Tibial artery (tissue), 4 donors: ENCODE measurements around the gene CLRN2.

ENCODE experiments used
- DNase-seq, 2 donors: peaks; one replicate each; pipeline ENCODE4 v3.0.0-alpha.2; 2019
- H3K27ac ChIP-seq, 2 donors: fragments of 200-600 bp; sonication (generic) in 1 of 2; 1 replicate in 1 of 2; 2 replicates in 1 of 2; pipeline ENCODE4 v1.5.1; 2018 to 2019; ENCODE audit warnings: mild to moderate bottlenecking in 1 of 2
- H3K27me3 ChIP-seq, 2 donors: fragments of 200-600 bp; sonication (generic) in 1 of 2; one replicate each; pipeline versions ENCODE4 v1.5.1 to v1.6.0; 2016 to 2019
- H3K36me3 ChIP-seq, 3 donors: fragments of 200-600 bp; sonication (generic) in 2 of 3; one replicate each; pipeline ENCODE4 v1.5.1; 2016 to 2019; ENCODE audit warnings: mild to moderate bottlenecking in 2 of 3
- H3K4me1 ChIP-seq, 4 donors: fragments of 200-600 bp; sonication (generic) in 2 of 4; 1 replicate in 3 of 4; 2 replicates in 1 of 4; pipeline ENCODE4 v1.5.1; 2016 to 2019
- H3K4me3 ChIP-seq, 2 donors: fragments of 200-600 bp; sonication (generic) in 1 of 2; 1 replicate in 1 of 2; 2 replicates in 1 of 2; pipeline ENCODE4 v1.5.1; 2018 to 2019; ENCODE audit warnings: mild to moderate bottlenecking in 2 of 2
- H3K9me3 ChIP-seq, 3 donors: fragments of 200-600 bp; sonication (generic) in 1 of 3; one replicate each; pipeline ENCODE4 v1.5.1; 2016 to 2019
- intact Hi-C: fragments of 100-400 bp; cut with DNase I; formaldehyde crosslinking; loops from one replicate; pipeline ENCODE4 v1.15.0; 2023; ENCODE audit warnings: low total_unique reads
- TF ChIP-seq, protein P1 (sequence below), 2 experiments: fragments of 200-600 bp in 1 of 2; fragments of 450-650 bp in 1 of 2; IDR thresholded peaks; one replicate each; pipeline ENCODE4 v1.5.1; 2017 to 2019; ENCODE audit warnings: antibody characterized with exemption in 2 of 2, mild to moderate bottlenecking in 1 of 2, moderate library complexity in 1 of 2

Gene CLRN2

GRCh38 chr4:17489721-17490120, 25.2 kb upstream of the CLRN2 start:
- Histone ChIP-seq H3K4me1 (peaks cover 0 to 6% (median 2%) of the 10 kb centered on the region in 4 donors), H3K36me3 (peaks cover 44 to 92% (median 56%) of the 10 kb centered on the region in 3 donors)

DNA sequence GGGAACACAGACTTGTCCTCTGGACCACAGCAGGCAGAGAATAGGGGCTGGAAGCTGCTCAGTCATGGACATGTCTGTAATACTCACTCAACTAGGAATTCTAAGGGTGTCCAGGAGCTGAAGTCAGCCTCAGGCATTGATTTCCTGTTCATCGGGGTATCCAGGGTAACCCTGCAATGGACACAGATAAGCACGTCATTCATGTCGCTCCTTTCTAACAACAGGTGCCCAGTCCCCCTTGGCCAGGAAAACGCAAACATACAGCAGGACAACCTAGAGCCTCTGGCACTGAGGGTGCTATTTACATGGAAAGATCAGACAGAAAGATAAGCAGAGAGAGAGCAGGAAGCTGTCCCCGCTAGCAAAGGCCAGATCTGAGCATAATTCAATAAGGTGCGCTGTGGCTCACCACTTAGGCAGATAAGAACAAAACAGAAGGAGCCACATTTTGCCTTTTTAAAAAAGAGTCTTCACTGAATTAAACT, 24.3 kb upstream of the CLRN2 start:
- peaks cover 52 to 92% (median 57%) of the 10 kb centered on the region in 3 donors for H3K36me3 ChIP-seq
- no peak overlapping the region for H3K4me3 ChIP-seq
- H3K9me3 ChIP-seq, result no peaks in the 10 kb centered on the region
- H3K4me1 ChIP-seq, result peaks cover 0 to 6% (median 2%) of the 10 kb centered on the region in 4 donors
- H3K27me3 ChIP-seq, result no peaks in the 10 kb centered on the region
- DNase-seq, result no peak
- TF ChIP-seq, protein P1, sequence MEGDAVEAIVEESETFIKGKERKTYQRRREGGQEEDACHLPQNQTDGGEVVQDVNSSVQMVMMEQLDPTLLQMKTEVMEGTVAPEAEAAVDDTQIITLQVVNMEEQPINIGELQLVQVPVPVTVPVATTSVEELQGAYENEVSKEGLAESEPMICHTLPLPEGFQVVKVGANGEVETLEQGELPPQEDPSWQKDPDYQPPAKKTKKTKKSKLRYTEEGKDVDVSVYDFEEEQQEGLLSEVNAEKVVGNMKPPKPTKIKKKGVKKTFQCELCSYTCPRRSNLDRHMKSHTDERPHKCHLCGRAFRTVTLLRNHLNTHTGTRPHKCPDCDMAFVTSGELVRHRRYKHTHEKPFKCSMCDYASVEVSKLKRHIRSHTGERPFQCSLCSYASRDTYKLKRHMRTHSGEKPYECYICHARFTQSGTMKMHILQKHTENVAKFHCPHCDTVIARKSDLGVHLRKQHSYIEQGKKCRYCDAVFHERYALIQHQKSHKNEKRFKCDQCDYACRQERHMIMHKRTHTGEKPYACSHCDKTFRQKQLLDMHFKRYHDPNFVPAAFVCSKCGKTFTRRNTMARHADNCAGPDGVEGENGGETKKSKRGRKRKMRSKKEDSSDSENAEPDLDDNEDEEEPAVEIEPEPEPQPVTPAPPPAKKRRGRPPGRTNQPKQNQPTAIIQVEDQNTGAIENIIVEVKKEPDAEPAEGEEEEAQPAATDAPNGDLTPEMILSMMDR (IDR thresholded peaks at IDR 0.05), result no peak
- no peak overlapping the region for H3K27ac ChIP-seq
- intact Hi-C loops, result no loop called here

More at GRCh38 chr4:17489721-17490120, 25.2 kb upstream of the CLRN2 start:
- TF ChIP-seq, protein P1 (IDR thresholded peaks at IDR 0.05), result no peak
- DNase-seq, result no peak
- no peak overlapping the region for H3K4me3 ChIP-seq
- no peaks in the 10 kb centered on the region for H3K27me3 ChIP-seq
- intact Hi-C loops, result no loop called here
- H3K27ac ChIP-seq, result no peak overlapping the region
- no peaks in the 10 kb centered on the region for H3K9me3 ChIP-seq

DNA sequence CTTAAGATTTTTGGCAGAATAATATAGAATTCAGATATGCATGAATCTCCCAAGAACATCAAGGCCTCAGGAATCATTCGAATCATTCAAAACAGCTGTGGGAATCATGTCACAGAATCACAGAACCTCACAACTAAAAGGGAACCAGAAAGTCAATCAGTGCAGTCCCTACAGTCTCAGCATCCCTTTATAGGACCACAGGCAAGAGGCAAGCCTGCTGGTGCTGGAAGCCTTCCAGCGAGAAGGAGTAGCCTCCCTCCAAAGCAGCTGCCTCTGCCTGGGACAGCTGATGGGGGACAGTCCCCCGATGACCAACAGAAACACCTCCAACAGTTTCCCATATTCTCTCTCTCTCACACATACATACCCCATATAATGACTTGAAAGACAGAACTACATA, 23.8 kb upstream of the CLRN2 start:
- intact Hi-C loops, result no loop called here
- H3K9me3 ChIP-seq, result no peaks in the 10 kb centered on the region
- DNase-seq, result no peak
- TF ChIP-seq, protein P1 (IDR thresholded peaks at IDR 0.05), result no peak
- H3K27me3 ChIP-seq, result no peaks in the 10 kb centered on the region
- H3K4me3 ChIP-seq, result no peak overlapping the region
- H3K4me1 ChIP-seq, result peaks cover 0 to 6% (median 2%) of the 10 kb centered on the region in 4 donors
- peaks cover 50 to 92% (median 58%) of the 10 kb centered on the region in 3 donors for H3K36me3 ChIP-seq
- no peak overlapping the region for H3K27ac ChIP-seq

DNA sequence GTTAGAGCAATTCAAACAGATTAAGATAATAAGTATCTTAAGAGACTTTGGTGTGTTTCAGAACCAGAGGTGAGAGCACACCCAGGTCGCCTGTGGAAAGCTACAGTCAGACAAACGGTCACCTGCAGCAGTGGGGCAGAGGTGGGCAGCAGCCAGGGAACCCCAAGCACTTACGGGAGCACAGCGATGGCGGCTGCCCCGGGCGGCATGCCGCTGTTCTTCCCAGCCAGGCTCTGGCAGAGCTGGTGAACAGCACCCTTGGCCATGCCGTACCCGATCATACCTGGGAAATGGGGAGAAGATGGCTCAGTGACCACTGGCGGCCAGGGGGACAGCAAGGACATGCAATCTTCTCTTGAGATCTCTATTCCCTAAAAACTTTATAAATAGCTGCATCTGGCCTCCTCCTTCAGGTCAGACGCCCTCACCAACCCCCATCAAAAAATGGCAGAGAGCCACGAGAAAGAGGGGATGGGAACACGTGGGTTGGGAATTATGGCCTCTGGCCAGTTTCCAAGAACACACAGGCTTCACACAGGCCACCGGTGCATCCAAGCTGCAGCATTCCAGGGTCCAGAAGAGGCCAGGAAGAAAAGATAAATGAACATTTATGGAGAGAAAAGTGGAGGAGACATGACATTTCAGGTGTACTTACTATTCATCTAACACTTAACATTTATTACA, 22.8 kb upstream of the CLRN2 start:
- H3K27me3 ChIP-seq, result no peaks in the 10 kb centered on the region
- peaks cover 0 to 6% (median 2%) of the 10 kb centered on the region in 4 donors for H3K4me1 ChIP-seq
- DNase-seq, result no peak

DNA sequence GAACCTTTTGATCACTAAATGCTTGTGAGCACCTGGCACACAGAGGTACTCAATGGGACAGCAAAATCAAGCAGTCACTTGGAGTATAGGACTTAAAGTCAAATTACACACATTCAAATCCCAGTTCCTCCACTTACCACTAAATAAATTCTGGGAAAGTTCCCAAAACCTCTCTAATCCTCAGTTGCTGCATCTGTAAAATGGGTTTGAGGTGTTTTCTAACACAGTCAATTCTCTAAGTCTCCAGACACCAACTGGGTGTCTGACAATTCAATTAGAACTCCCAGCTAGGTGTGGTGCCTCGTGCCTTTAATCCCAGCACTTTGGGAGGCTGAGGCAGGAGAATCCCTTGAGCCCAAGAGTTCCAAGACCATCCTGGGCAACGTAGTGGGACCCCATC, 22.1 kb upstream of the CLRN2 start:
- no peak overlapping the region for H3K27ac ChIP-seq
- no peak for DNase-seq
- no peaks in the 10 kb centered on the region for H3K27me3 ChIP-seq
- H3K36me3 ChIP-seq, result peaks cover 38 to 88% (median 50%) of the 10 kb centered on the region in 3 donors
- peaks cover 0 to 6% (median 2%) of the 10 kb centered on the region in 4 donors for H3K4me1 ChIP-seq
- H3K4me3 ChIP-seq, result no peak overlapping the region
- TF ChIP-seq, protein P1 (IDR thresholded peaks at IDR 0.05), result no peak
- intact Hi-C loops, result no loop called here
- no peaks in the 10 kb centered on the region for H3K9me3 ChIP-seq

More for the DNA sequence above, 22.8 kb upstream of the CLRN2 start:
- Histone ChIP-seq H3K36me3 (peaks cover 40 to 88% (median 53%) of the 10 kb centered on the region in 3 donors), H3K9me3 (no peaks in the 10 kb centered on the region), H3K27ac (no peak overlapping the region), H3K4me3 (no peak overlapping the region)
- intact Hi-C loops, result no loop called here
- TF ChIP-seq, protein P1 (IDR thresholded peaks at IDR 0.05), result no peak
